ENCODE data around the gene RALY.

DNA sequence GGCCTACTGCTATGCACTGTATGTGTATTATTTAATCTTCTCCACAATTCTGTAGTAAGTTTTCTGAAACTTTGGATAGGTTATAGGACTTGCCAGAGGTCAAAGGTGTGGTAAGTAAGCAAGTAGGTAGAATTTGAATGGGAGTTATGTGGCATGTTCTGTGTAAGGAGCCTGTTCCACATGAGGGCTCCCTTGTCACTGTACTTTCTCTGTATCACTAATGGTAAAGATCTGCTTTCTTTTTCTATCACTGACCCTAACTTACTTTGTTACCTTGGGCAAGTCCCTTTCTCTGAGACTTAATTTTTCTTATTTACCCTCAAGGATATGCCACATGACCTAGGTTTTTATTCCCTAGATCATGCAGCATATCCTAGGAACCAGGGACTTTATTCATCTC is 68.0 kb downstream of the RALY start:
- TF ChIP-seq CTCF (conservative IDR thresholded peaks at IDR 0.05; ENCODE audit: low read depth, low read length) (no peak), EZH2 (IDR thresholded peaks at IDR 0.05; ENCODE audit: borderline replicate concordance, low read depth, low read length, poor library complexity, severe bottlenecking) (no peak)
